Measurements from ENCODE around the gene TP53AIP1. TPM values are rescaled to one million over a fixed set of nuclear protein-coding genes. Genes with fewer than 3 reads are reported as not detected.

TP53AIP1 gene
- total RNA-seq, 1 experiment from 2014 or later = not detected

DNA sequence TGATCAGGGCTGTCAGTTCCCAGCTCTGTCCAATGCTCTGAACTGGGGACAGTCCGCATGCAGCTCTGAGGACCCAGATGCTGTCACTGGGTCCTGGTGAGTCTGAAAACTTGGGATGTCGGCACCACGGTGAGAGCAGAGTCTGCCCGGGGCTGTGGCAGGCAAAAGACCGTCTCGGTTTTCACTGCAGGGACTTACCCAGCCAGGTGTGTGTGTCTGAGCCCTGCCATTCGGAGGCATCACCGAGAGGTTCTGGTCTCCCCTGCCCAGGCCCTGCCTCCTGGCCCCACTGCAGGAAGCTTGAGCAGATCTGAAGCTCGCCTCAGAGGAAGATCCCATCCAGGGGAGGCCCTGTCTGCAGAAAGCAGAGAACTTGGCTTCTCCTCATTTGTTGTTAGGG is 5.2 kb downstream of the TP53AIP1 start:
- Histone ChIP-seq H3K4ac (ENCODE audit: low read depth, low read length) (peak overlapping the region; percentile 37; the same call in 1 of the 2 replicates), H3K14ac (ENCODE audit: insufficient read depth, low read length) (peak overlapping the region; percentile 92), H3K4me1 (ENCODE audit: insufficient read depth, low read length) (no peaks in the 10 kb centered on the region; the same call in 1 of the 2 replicates), H3K23ac (ENCODE audit: insufficient read length, low read depth, low read length) (no peak overlapping the region), H2BK5ac (ENCODE audit: insufficient read length, low read length) (no peak overlapping the region), H2BK12ac (ENCODE audit: insufficient read length, low read depth, low read length) (no peak overlapping the region), H2BK15ac (ENCODE audit: low read depth, low read length) (no peak overlapping the region), H3K23me2 (ENCODE audit: insufficient read length, low read depth, low read length, poor library complexity, severe bottlenecking) (no peaks in the 10 kb centered on the region), H3K79me2 (ENCODE audit: insufficient read depth, low read length) (no peaks in the 10 kb centered on the region), H4K8ac (replicated peaks; ENCODE audit: insufficient read length, low read depth, low read length) (no peak overlapping the region), H4K20me1 (ENCODE audit: control insufficient read depth, insufficient read depth, insufficient read length) (no peaks in the 10 kb centered on the region), H3K18ac (ENCODE audit: insufficient read length, low read depth, low read length) (peak overlapping the region; percentile 88), H2BK120ac (ENCODE audit: low read depth, low read length, poor library complexity, severe bottlenecking) (peak overlapping the region; percentile 90), H3K79me1 (ENCODE audit: insufficient read depth, low read depth, low read length, poor library complexity, severe bottlenecking) (no peaks in the 10 kb centered on the region), H4K5ac (ENCODE audit: insufficient read length, low read depth, low read length) (no peak overlapping the region), H3K9me3 (ENCODE audit: control insufficient read depth, low read depth, low read length) (no peaks in the 10 kb centered on the region), H2BK20ac (ENCODE audit: low read depth, low read length, poor library complexity, severe bottlenecking) (no peak overlapping the region), H3K27me3 (ENCODE audit: insufficient read depth, low read length) (peaks cover 2% of the 10 kb centered on the region; the same call in 1 of the 2 replicates), H4K91ac (ENCODE audit: insufficient read length, low read depth, low read length) (peak overlapping the region; percentile 2), H3K9ac (ENCODE audit: extremely low read depth, insufficient read length, low read length) (no peak overlapping the region), H3K27ac (ENCODE audit: insufficient read length, low read depth, low read length) (no peak overlapping the region), H3K56ac (ENCODE audit: insufficient read length, low read depth, low read length) (no peak overlapping the region), H2AFZ (ENCODE audit: low read length) (no peak overlapping the region), H3K4me2 (ENCODE audit: insufficient read depth, insufficient read length, low read length) (no peak overlapping the region), H3T11ph (ENCODE audit: low read length) (no peak overlapping the region), H2AK5ac (ENCODE audit: insufficient read length, low read length) (no peak overlapping the region)
- TF ChIP-seq, protein P1, sequence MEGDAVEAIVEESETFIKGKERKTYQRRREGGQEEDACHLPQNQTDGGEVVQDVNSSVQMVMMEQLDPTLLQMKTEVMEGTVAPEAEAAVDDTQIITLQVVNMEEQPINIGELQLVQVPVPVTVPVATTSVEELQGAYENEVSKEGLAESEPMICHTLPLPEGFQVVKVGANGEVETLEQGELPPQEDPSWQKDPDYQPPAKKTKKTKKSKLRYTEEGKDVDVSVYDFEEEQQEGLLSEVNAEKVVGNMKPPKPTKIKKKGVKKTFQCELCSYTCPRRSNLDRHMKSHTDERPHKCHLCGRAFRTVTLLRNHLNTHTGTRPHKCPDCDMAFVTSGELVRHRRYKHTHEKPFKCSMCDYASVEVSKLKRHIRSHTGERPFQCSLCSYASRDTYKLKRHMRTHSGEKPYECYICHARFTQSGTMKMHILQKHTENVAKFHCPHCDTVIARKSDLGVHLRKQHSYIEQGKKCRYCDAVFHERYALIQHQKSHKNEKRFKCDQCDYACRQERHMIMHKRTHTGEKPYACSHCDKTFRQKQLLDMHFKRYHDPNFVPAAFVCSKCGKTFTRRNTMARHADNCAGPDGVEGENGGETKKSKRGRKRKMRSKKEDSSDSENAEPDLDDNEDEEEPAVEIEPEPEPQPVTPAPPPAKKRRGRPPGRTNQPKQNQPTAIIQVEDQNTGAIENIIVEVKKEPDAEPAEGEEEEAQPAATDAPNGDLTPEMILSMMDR (conservative IDR thresholded peaks at IDR 0.05) = no peak
- no peak for DNase-seq
- Mint-ChIP-seq H3K27ac (peak overlapping the region; percentile 6 to 77 (median 8); a peak in 2 of 7 replicates), H3K27me3 (ENCODE audit: low read depth) (peaks cover 47% of the 10 kb centered on the region), H3K36me3 (ENCODE audit: insufficient read depth in 1 of 3, low read depth in 3 of 3) (0 out of 7 replicates have a peak, but pooled peaks cover 0 to 3% (median 0%) of the 10 kb centered on the region in 3 experiments), H3K4me3 (no peak overlapping the region), H3K9me3 (peaks cover 0 to 3% of the 10 kb centered on the region in 2 experiments; a peak in 2 of 5 replicates), H3K4me1 (peaks cover 24 to 31% of the 10 kb centered on the region in 2 experiments)
- WGBS (ENCODE audit: extremely low coverage, insufficient read length, low lambda C conversion rate) = no CpG with 5 or more reads among the region's 9 CpGs
